ENCODE results near the gene RREB1. TPM values are rescaled to one million over a fixed set of nuclear protein-coding genes. Genes with fewer than 3 reads are reported as not detected.
"Not testable (repeated sequence)": the region's sequence is repeated elsewhere in the genome, so short reads cannot be mapped to it uniquely, and the experiment has no call there.

Gene RREB1
- total RNA-seq, 1 donor from 2014 or later, result 43.9 TPM

GRCh38 chr6:7155871-7156579 is 48.3 kb downstream of the RREB1 start:
- no peaks in the 10 kb centered on the region for H3K27me3 Mint-ChIP-seq
- H3K9me3 Mint-ChIP-seq, result no peaks in the 10 kb centered on the region
- peaks cover 76% of the 10 kb centered on the region for H3K4me1 Mint-ChIP-seq (ENCODE audit: unreplicated experiment)
- H3K27ac Mint-ChIP-seq, result peak overlapping the region; percentile 43
- TF ChIP-seq CTCF (conservative IDR thresholded peaks at IDR 0.05), result no peak
- no peak overlapping the region for H3K4me3 Mint-ChIP-seq
- DNase-seq (ENCODE audit: extremely low spot score, unreplicated experiment), result no peak
- peaks cover 5% of the 10 kb centered on the region for H3K36me3 Mint-ChIP-seq

- peak overlapping the region; percentile 43 for H3K27ac Mint-ChIP-seq
- H3K4me1 Mint-ChIP-seq (ENCODE audit: unreplicated experiment), result peaks cover 77% of the 10 kb centered on the region
- peaks cover 5% of the 10 kb centered on the region for H3K36me3 Mint-ChIP-seq
- no peak overlapping the region for H3K4me3 Mint-ChIP-seq
- no peak for DNase-seq (ENCODE audit: extremely low spot score, unreplicated experiment)
- no peaks in the 10 kb centered on the region for H3K27me3 Mint-ChIP-seq
- H3K9me3 Mint-ChIP-seq, result no peaks in the 10 kb centered on the region
- TF ChIP-seq CTCF (conservative IDR thresholded peaks at IDR 0.05), result no peak
These were observed 49.0 kb downstream of the RREB1 start for GRCh38 chr6:7156643-7157278.

GRCh38 chr6:7157307-7157706 is 49.5 kb downstream of the RREB1 start:
- H3K4me1 Mint-ChIP-seq (ENCODE audit: unreplicated experiment), result peaks cover 77% of the 10 kb centered on the region
- not testable (repeated sequence) for H3K4me3 Mint-ChIP-seq; H3K27ac Mint-ChIP-seq; H3K9me3 Mint-ChIP-seq; DNase-seq (ENCODE audit: extremely low spot score, unreplicated experiment); H3K36me3 Mint-ChIP-seq; H3K27me3 Mint-ChIP-seq

GRCh38 chr6:7157752-7158616 is 50.2 kb downstream of the RREB1 start:
- no peak for TF ChIP-seq CTCF (conservative IDR thresholded peaks at IDR 0.05)
- Mint-ChIP-seq H3K4me3 (peak overlapping the region; percentile 47), H3K27ac (peak overlapping the region; percentile 37), H3K4me1 (ENCODE audit: unreplicated experiment) (peaks cover 76% of the 10 kb centered on the region), H3K36me3 (peaks cover 5% of the 10 kb centered on the region), H3K9me3 (no peaks in the 10 kb centered on the region), H3K27me3 (no peaks in the 10 kb centered on the region)
- DNase-seq (ENCODE audit: extremely low spot score, unreplicated experiment), result no peak

GRCh38 chr6:7159790-7160525 is 52.2 kb downstream of the RREB1 start:
- TF ChIP-seq CTCF (conservative IDR thresholded peaks at IDR 0.05), result no peak
- Mint-ChIP-seq H3K4me1 (ENCODE audit: unreplicated experiment) (peaks cover 79% of the 10 kb centered on the region), H3K27ac (no peak overlapping the region), H3K27me3 (no peaks in the 10 kb centered on the region), H3K4me3 (no peak overlapping the region), H3K9me3 (no peaks in the 10 kb centered on the region), H3K36me3 (peaks cover 5% of the 10 kb centered on the region)
- no peak for DNase-seq (ENCODE audit: extremely low spot score, unreplicated experiment)
